Activated CD4-positive, alpha-beta T cell treated with anti-CD3 and anti-CD28 coated beads, Interleukin-2, Interleukin-4, amounts not matched to agents 100 ng/mL and 50 ng/mL, durations not matched to agents 16 hours and 8 hours (primary cell): ENCODE measurements around the gene MCTP1.
"Not testable (repeated sequence)": the region's sequence is repeated elsewhere in the genome, so short reads cannot be mapped to it uniquely, and the experiment has no call there.

Experiments used
- DNase-seq: peaks from one replicate; pipeline ENCODE4 v3.0.0-alpha.2; 2020; ENCODE audit warnings: low spot score

MCTP1 gene

DNA sequence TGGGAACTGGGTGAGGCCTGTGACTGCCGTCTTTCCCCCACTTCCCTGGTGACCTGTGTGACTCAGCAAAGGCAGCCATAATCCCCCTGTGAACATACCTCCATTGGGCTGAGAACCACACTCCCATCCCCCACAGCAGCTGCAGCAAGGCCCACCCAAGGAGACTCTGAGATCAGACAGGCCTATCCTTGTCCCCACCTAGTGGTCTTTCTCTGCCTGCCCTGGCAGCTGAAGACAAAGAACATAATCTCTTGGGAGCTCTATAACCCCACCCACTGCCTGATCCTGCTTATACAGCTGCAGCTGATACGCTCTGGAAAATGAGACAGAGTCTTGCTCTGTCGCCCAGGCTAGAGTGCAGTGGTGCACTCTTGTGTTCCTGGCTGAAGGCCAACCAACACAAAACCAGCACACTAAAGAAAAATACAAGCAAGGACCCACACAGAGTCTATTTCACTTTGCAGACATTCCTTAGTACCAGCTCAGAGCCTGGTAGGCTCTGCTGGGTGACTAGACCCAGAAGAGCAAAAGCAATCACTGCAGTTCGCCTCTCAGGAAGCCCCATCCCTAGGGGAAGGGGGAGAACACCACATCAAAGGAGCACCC, 106.7 kb downstream of the MCTP1 start:
- DNase-seq: no peak

DNA sequence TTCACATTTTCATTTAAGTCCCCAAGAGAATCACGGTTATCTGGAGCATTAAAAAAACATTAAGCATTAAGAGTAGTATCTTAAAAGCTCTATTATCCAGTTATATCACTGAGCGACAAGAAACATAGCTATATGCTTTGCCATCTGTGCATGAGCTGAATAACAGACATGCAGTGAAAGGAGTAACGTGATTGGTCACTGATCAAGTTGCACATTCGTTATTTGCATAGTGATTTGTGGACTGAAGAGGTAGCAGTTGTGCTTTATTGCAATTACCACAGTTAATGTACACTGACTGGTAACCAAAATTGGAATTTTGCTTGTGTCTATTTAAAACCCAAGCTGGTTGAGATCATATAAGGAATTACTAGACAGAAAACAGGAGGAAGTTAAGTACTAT, 107.4 kb downstream of the MCTP1 start:
- DNase-seq: no peak

DNA sequence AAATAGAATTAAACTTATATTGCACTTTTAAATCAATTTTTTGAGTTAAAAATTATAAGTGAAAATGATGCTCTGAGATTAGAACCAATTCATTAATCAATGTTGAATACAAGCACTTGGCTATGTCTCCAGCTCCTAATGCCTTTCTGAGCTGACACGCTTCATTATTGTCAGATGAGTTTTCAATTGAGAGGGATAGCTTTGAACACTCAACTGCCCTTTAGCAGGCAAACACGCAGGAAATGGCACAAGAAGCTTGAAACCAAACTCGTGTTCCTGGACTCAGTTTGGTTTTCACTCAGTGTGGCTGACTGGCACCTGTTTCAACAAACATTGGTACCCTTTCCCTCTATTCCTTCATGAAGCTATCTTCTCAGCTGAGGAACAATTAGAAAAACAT, 109.8 kb downstream of the MCTP1 start:
- no peak for DNase-seq

DNA sequence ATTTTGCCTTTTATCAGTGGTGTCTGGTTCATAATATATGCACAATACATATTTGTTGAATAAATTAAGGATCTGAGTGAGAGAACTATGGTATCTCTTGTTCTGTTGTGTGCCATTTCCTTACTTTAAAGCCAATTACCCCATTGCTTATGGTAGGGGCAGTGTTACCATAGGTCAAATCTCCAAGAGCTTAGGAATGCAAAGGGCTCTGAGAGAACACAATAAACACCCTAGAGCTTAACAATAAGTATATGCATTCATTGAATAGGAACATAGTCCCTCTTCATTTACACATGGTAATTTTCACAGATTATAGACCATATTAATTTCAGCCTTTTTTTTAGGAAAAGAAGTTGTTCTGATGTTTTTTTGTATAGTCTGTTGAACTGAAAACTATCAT, 112.2 kb downstream of the MCTP1 start:
- DNase-seq: no peak

DNA sequence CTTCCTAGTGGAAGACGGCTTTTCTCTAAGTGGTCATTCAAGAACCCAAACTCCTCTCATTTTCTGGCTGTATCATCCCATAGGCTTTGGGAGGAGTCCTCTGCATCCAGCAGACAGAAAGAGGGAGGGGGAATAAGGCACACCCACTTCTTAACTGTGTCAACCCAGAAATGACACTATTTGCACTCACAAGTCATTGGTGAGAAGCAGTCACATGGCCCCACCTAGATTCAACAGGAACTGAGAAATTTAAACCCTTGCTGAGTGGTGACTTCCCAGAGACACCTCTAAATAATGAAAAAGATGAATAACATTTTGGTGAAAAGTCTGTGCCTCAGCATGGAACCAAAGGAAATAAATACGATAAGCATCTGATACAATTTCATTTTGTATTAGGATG, 120.0 kb downstream of the MCTP1 start:
- no peak for DNase-seq

DNA sequence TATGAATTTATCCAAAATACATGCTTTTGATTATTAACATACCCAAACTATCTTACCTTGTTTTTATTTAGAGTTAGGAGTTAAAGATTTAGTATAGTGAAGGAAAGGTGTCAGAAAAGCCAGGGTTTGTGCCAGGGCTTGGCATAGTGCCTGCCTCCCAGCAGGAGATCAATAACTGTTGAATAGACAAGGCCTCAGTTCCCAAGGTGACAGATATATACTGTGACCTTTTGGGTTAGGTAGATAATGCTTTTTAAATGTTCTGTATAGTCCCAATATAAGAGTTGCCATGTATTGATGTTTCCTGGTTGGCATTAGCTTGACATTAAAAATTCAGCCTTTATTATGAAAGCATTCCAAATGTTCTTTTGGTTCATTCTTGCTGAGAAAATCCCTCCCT, 121.8 kb downstream of the MCTP1 start:
- no peak for DNase-seq

DNA sequence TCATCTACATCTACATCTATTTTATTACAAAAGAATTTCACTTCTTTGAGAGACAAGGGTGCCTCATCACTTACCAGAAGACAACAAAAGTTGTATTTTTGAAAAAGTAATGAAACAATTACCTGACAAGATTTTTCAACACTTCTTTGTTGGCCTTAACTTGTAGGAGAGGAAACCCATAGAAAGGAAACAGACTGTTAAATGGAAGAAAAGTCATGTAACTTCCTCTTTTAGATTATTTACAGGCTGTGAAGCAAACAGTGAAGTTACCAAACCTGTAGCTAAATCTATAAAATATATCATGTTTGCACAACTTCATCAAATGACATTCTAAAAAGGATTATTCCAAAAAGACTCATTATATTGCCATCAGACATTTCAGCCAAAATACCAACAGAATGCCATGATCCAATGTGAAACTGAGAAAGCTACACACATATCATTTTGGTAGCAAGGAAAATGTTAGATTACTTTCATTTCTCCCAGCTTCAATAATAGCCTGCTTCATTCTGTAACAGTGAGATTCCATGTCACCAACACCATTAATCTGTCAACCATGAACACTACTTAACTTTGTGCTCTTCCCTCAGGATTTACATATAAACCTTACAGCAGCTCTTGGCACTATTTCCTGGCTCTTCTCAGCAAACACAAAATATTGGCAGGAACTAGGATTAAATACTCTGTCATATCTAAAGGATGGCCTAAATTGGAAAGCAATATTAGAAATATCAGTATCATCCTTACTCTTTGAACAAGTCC, 122.5 kb downstream of the MCTP1 start:
- DNase-seq: no peak

DNA sequence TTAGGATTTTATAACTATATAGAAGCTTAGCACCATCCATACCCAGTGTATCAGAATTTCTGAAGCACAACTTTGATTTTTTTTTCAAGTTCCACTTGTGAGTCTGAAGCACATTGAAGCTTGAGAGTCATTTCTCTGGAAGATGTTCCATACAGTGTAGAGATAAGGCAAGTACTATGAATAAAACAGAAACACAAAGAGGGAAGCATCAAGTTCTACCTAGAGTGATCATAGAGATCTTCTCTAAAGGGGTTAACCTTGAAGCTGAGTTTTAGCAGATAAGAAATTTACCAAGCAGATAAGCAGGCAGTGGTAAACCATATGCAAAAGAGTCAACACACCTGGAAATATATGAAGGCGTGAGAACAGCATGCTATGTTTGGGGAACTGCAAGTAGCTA, 125.3 kb downstream of the MCTP1 start:
- no peak for DNase-seq

DNA sequence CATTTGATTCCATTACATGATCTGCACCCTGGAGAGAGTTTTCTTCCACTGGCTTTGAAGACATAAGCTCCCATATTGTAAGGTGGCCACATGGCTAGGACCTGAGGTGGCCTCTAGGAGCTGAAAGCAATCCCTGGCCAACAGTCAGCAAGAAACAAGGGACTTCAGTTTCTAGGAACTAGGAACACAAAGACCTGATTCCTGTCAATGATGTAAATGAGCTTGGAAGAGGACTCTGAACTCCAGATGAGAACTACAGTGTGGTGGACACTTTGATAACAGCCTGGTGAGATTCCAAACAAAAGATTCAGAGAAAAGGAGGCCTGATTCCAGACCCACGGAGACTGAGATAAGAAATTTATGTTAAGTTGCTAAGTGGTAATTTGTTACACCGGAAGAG, 129.0 kb downstream of the MCTP1 start:
- no peak for DNase-seq

DNA sequence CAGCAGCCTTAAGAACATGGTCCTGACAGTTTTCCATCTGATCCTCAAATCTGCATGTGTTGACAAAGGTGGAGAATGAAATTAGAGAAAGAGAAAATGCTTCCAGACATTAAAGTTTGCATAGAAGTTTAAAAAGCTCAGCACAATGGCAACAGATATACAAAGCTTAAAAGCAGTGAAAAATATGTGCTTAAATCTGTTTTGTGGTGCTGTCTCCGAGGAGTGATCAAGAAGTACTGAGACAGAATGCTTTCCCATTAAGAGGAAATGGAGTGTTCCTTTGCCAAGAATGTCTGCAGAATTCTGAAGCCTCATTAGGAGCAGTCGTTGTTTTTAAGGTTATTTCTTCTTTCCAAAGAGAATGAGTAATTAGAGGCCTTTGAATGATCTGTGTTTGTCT, 131.4 kb downstream of the MCTP1 start:
- DNase-seq: no peak

DNA sequence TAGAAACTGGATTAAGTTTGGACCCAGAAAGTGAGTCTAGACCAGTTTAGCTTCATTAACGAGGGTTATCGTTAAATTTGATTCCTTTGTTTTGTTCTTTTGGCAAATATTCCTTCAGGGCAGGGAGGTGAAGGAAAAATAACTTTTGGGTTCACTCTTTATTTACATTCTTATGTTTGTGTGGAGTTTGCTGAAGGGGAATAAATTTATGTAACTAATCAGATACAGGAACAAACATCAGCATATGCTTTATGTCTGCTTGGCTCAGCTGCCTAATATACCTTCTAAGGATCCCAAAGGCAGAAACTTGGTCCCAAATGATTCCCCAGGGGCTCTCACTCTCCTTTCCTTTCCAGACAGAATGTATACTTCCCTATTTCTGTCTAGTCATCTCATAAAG, 132.4 kb downstream of the MCTP1 start:
- DNase-seq: no peak

DNA sequence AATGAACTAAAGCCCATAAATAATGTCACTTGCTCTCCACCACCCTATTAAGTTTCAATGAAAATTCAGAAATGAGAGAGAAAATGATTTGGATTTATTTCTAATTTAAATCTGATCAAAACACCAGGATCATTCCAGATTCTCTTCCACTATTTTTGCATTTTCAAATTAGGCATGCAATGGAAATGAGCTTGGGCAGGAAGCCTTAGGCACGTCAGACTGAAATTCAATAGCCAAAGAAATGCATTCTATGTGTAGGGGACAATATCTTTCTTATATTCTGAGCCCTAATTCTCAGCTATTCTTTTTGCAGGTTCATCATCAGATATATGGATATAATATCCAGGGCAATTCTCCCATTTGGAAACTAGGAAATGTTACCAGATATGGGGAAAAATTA, 132.8 kb downstream of the MCTP1 start:
- no peak for DNase-seq

DNA sequence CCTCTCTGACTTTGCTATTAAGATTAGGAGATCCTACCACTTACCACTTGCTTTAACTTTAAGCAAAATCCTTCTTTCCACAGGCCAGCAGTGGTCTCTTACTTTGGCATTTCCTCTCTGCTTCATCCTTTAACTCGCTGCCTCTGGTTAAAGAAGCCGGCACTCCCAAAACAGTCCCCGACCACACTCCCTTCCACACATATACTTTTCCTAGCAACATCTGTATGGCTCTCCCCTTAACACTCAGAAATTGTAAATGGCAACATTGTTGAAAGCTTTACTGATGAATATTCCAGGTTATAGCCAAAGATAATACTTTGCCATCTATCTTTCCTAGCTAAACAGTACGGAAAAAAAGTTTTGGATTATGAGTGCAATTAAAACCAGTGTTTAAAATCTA, 133.2 kb downstream of the MCTP1 start:
- DNase-seq: no peak

DNA sequence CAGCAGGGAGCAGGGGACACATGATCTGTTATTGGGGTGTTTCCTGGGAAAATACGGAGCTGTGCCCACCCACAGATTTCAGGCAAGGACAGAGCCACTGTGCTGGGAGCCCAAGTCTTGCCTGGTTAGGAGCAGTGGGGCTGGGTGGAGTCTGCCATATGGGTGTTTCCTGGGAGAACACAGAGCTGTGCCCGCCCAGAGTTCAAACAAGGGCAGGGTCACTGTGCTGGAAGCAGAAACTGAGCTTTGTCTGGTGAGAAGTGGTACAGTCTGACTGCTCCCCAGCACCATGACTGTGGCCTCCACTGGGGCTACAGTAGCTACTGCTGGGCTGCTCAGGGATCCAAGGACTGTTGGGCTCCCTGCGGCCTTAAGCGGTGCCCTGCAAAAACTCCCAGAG, 135.5 kb downstream of the MCTP1 start:
- DNase-seq: no peak

DNA sequence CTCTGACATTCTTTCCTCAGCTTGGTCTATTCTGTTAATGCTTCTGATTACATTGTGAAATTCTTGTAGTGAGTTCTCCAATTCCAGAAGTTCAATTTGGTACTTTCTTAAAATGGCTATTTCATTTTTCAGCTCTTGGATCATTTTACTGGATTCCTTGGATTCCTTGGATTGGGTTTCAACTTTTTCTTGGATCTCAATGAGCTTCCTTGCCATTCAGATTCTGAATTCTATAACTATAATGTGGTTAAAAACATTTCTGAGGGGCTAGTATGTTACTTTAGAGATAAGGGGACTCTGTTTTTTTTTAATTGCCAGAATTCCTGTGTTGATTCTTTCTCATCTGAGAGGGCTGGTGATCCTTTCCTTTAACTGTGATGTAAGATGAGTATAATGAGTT, 136.4 kb downstream of the MCTP1 start:
- DNase-seq: no peak

DNA sequence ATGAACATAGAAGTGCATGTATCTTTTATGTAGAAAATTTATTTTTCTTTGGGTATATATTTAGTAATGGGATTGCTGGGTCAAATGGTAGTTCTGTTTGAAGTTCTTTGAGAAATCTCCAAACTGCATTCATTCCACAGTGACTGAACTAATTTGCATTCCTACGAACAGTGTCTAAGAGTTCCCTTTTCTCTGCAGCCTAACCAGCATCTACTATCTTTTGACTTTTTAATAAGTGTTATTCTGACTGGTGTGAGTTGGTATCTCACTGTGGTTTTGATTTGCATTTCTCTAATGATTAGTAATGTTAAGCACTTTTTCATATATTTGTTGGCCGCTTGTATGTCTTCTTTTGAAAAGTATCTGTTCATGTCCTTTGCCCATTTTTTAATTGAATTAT, 141.0 kb downstream of the MCTP1 start:
- DNase-seq: not testable (repeated sequence)

DNA sequence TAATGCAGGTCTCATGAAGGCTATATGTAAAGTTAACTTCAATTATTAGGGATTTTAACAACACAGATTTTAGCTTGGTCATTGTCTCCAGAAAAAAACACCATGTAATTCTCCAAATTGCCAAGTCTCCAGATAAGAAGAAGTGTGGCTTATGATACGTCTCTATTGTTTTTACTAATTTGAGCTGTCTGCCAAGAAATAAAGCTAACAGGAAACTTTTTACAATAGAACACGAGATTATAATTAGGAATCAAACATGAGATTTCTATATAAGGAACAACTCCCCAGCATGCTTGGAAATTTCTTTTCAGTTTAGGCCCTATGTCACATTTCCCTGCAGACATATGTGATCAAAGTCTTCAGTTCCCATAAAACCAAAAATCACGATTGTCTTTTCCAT, 142.7 kb downstream of the MCTP1 start:
- no peak for DNase-seq

DNA sequence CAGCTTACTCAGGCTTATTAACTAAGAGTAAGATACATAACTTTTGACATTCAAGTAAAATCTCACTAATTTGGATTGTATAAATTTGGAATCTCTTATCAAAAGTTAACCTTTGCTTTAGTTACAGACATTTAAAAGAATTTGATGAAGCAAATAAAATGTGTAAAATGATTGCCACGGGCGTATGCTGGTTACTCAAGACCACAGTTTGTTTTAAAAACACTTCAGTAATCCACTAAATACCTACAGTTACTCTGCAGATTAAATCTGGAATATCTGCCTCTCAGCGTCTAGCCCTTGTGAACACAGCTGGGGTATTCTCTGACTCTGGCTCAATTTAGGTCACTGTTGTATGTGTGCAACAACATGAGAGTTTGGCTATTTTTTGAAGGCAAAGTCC, 143.8 kb downstream of the MCTP1 start:
- no peak for DNase-seq

DNA sequence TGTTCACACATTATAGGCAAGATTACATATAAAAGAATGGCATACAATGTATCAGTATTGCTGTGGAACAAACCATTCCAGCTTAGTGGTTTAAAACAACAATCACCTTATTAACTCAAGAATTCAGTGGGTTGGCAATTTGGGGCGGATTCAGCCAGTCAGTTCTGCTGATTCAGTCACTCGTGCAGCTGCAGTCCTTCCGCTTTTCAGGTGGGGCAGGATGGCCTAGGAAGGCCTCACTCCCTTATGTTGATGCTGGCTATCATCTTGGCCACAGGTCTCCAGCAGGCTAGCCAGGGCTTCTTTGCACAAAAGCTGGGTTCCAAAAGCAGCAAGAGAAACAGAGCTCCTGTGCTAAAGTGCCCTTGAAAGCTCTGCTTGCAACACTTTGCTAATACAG, 150.6 kb downstream of the MCTP1 start:
- no peak for DNase-seq

DNA sequence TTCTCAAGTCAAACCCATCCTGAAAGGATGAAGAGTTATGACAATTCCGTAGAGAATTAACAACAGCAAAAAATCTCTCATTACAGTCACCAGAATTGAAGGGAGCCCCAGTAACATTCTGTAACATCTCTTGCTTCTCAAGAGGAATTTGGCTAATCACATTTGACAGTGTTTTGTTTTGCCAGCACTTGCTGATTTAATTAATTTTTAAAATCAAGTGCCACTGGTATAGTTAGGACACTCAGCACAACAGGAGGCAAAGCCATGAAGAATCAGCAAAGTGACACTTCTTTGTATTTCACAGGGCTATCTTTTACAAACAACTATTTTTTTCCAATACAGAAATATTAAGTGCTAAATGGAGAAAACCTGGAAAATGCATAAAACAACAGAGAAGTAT, 152.8 kb downstream of the MCTP1 start:
- DNase-seq: no peak

DNA sequence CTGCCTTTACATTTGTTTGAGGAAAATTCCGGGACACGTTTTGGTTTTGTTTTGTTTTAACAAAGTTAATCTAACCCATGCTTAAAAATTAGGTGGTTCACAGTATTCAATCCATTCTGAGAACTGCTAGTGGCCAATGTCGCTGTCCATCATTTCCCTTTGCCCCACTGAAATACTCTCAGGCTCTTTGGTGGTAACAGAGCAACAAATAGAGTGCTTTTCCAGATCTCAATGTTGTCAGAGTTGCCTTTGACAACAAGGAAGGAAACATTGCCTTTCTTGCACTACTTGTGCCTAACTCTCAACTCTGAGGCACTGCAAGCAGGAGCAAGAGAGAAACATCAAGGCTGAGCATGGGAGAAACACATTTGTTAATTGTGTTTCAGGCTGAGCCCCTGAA, 154.0 kb downstream of the MCTP1 start:
- DNase-seq: no peak

DNA sequence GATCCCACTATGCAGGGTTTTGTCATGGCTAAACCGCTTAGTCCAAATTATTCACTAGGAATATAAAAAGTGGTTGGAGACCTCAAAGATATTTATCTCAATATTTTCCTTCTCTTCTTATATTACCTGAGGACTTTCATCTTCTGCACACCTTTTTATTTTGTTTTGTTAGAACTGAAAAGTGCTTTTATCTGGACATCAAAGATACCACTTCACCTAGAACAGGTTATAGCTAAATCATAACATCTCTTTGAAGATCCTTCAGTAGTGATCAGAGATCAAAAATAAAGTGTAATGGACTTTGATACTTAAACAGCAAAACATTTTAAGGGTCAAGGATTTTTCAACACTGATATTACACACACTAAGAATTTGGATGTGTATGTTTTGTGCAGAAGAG, 160.2 kb downstream of the MCTP1 start:
- DNase-seq: no peak

DNA sequence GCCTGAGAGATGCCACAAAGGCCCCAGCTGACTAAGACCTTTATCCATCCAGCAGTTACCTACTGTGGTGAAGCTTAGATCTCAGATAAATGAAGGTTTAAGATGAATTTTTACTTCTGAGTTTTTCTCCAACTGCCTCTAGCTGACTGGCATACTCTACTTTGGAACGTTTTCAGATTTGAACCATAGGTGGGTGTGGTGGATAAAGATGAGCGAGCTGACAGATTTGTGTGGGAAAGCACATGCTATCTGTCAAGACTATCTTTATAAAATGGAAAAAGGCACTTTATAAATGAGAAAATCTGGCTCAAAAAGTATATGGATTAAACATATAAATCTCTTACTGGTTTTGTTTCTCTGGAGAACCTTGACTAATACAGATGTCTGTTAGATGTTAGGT, 160.8 kb downstream of the MCTP1 start:
- no peak for DNase-seq

DNA sequence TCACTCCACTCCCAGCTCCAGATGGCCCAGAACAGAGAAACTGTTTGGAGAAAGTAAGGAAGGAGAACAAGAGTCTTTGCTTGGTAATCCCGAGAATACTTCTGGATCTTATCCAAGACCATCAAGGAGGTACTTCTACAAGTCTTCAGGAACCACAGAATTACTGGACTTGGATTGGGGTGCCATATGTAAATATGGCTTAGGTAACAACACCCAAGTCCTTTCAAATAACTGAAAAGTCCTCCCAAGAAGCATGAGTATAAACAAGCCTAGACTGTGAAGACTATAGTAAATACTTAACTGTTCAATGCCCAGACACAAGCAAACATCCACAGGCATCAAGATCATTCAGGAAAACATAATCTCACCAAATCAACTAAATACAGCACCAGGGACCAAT, 170.0 kb downstream of the MCTP1 start:
- DNase-seq: no peak
